OCI-LY3 (cell line): ENCODE data around the gene SPAM1.

Experiments used
- H2AFZ ChIP-seq: fragments of 200-600, 300-600 bp; shearing (Covaris generic); 2 replicates; pipeline ENCODE4 v1.6.0; 2014; ENCODE audit warnings: antibody characterized with exemption, low read depth, low read length
- H3K27ac ChIP-seq: fragments of 200-600, 300-600 bp; sonication (generic); 2 replicates; pipeline ENCODE4 v1.5.1; 2014; ENCODE audit warnings: mild to moderate bottlenecking, low read length, moderate library complexity, mixed read lengths
- H3K27me3 ChIP-seq: fragments of 200-600, 300-600 bp; sonication (generic); 2 replicates; pipeline ENCODE4 v1.6.1; 2014; ENCODE audit warnings: low read depth, low read length, mixed read lengths
- H3K36me3 ChIP-seq: fragments of 200-600, 300-600 bp; sonication (generic); replicated peaks from 2 replicates; pipeline ENCODE3; 2014; ENCODE audit warnings: low read depth, low read length, mixed read lengths
- H3K4me1 ChIP-seq: fragments of 300-600, 200-600 bp; sonication (generic); 2 replicates; pipeline ENCODE4 v1.6.1; 2014; ENCODE audit warnings: low read length, mixed read lengths
- H3K4me2 ChIP-seq: fragments of 200-600, 300-600 bp; sonication (generic); 2 replicates; pipeline ENCODE4 v1.6.1; 2014; ENCODE audit warnings: low read length, mixed read lengths
- H3K4me3 ChIP-seq: fragments of 300-600, 200-600 bp; sonication (generic); 2 replicates; pipeline ENCODE4 v1.5.1; 2014; ENCODE audit warnings: antibody characterized with exemption, mild to moderate bottlenecking, low read length, moderate library complexity
- H3K79me2 ChIP-seq: fragments of 300-600, 200-600 bp; shearing (Covaris generic); 2 replicates; pipeline ENCODE4 v1.6.1; 2014; ENCODE audit warnings: mild to moderate bottlenecking, low read length, mixed read lengths
- H3K9ac ChIP-seq: fragments of 300-600, 200-600 bp; shearing (Covaris generic); 2 replicates; pipeline ENCODE4 v1.6.0; 2014; ENCODE audit warnings: mild to moderate bottlenecking, low read length, moderate library complexity
- H3K9me3 ChIP-seq: fragments of 200-600, 300-600 bp; shearing (Covaris generic); 2 replicates; pipeline ENCODE4 v1.6.1; 2014; ENCODE audit warnings: low read length, mixed read lengths; ENCODE audit not compliant: insufficient read depth
- H4K20me1 ChIP-seq: fragments of 200-600, 300-600 bp; sonication (generic); 2 replicates; pipeline ENCODE4 v1.6.1; 2016; ENCODE audit warnings: low read length, mixed read lengths; ENCODE audit not compliant: insufficient read depth
- CTCF ChIP-seq: fragments of 200-600, 300-600 bp; sonication (generic); IDR thresholded peaks from 2 replicates; pipeline ENCODE4 v1.5.1; 2014; ENCODE audit warnings: antibody characterized with exemption, low read length, low read depth
- EZH2phosphoT487 ChIP-seq: fragments of 200-600 bp; shearing (Covaris generic); IDR thresholded peaks from 2 replicates; pipeline ENCODE4 v1.6.1; 2018; ENCODE audit warnings: antibody characterized with exemption, mixed run types, low read depth

Gene SPAM1

GRCh38 chr7:123958186-123958703 lies 33.2 kb downstream of the SPAM1 start:
- H2AFZ ChIP-seq = no peak overlapping the region

GRCh38 chr7:123961771-123962170 lies 36.7 kb downstream of the SPAM1 start:
- Histone ChIP-seq H3K4me1 (peaks cover 9% of the 10 kb centered on the region), H3K9me3 (no peaks in the 10 kb centered on the region), H3K4me3 (peak overlapping the region; percentile 54), H2AFZ (no peak overlapping the region), H4K20me1 (no peaks in the 10 kb centered on the region), H3K79me2 (no peaks in the 10 kb centered on the region), H3K27me3 (no peaks in the 10 kb centered on the region), H3K4me2 (peak overlapping the region; percentile 55), H3K36me3 (no peaks in the 10 kb centered on the region), H3K27ac (no peak overlapping the region), H3K9ac (no peak overlapping the region)
- TF ChIP-seq CTCF (no peak), EZH2phosphoT487 (no peak)

More at GRCh38 chr7:123958186-123958703, 33.2 kb downstream of the SPAM1 start:
- H3K4me1 ChIP-seq = peaks cover 9% of the 10 kb centered on the region
- no peaks in the 10 kb centered on the region for H3K79me2 ChIP-seq
- no peaks in the 10 kb centered on the region for H3K36me3 ChIP-seq
- no peak overlapping the region for H3K4me2 ChIP-seq
- TF ChIP-seq CTCF (no peak), EZH2phosphoT487 (no peak)
- H3K9me3 ChIP-seq = no peaks in the 10 kb centered on the region
- no peak overlapping the region for H3K27ac ChIP-seq
- H3K4me3 ChIP-seq = no peak overlapping the region
- H3K9ac ChIP-seq = no peak overlapping the region
- no peaks in the 10 kb centered on the region for H4K20me1 ChIP-seq
- no peaks in the 10 kb centered on the region for H3K27me3 ChIP-seq

GRCh38 chr7:123966936-123967335 lies 41.9 kb downstream of the SPAM1 start:
- Histone ChIP-seq H3K36me3 (no peaks in the 10 kb centered on the region), H3K27me3 (no peaks in the 10 kb centered on the region), H3K4me3 (no peak overlapping the region), H3K4me1 (peaks cover 2% of the 10 kb centered on the region; the same call in 1 of the 2 replicates), H3K9ac (no peak overlapping the region), H3K4me2 (no peak overlapping the region), H3K79me2 (no peaks in the 10 kb centered on the region), H2AFZ (no peak overlapping the region), H3K9me3 (no peaks in the 10 kb centered on the region), H3K27ac (no peak overlapping the region), H4K20me1 (no peaks in the 10 kb centered on the region)
- TF ChIP-seq CTCF (peak; percentile 33), EZH2phosphoT487 (no peak)

- Histone ChIP-seq H3K27ac (no peak overlapping the region), H3K9me3 (no peaks in the 10 kb centered on the region), H3K4me2 (no peak overlapping the region), H4K20me1 (no peaks in the 10 kb centered on the region), H3K36me3 (no peaks in the 10 kb centered on the region), H2AFZ (no peak overlapping the region), H3K27me3 (no peaks in the 10 kb centered on the region), H3K4me1 (no peaks in the 10 kb centered on the region), H3K4me3 (no peak overlapping the region), H3K9ac (no peak overlapping the region), H3K79me2 (no peaks in the 10 kb centered on the region)
- TF ChIP-seq CTCF (no peak), EZH2phosphoT487 (no peak)
Observed at GRCh38 chr7:123972045-123972444, 47.0 kb downstream of the SPAM1 start.
